K562 (cell line): Measurements from ENCODE around the gene GRIA3. TPM values are rescaled to one million over a fixed set of nuclear protein-coding genes. Genes with fewer than 3 reads are reported as not detected.

Experiments
- ATAC-seq: fragments of 200-7000 bp; cut with Tn5 transposase; 3 replicates; pipeline ENCODE4 v1.9.1; 2020; ENCODE audit warnings: moderate library complexity
- BruUV-seq: library from RNA; stranded (reverse); fragments of 400-500 nt; replicated peaks from 2 replicates; lab custom pipeline; 2021; lab: Mats Ljungman, UMichigan
- CTCF ChIA-PET: fragments of 300-600 bp; formaldehyde crosslinking; extraction: SDS; loops from one replicate; lab custom pipeline; 2021; ENCODE audit warnings: low intra/inter-chr PET ratio; lab: Yijun Ruan, JAX
- POLR2A ChIA-PET: fragments of 300-600, 350-650 bp; sonication (Branson Sonifier 250); formaldehyde crosslinking; extraction: SDS; loops from one replicate; lab custom pipeline; 2021; ENCODE audit warnings: antibody characterized with exemption, inconsistent platforms; lab: Yijun Ruan, JAX
- DNase-seq, 4 experiments: peaks; one replicate each; pipeline versions ENCODE4 v3.0.0 to v3.0.0-alpha.2; 2011 to 2018; ENCODE audit warnings: low spot score in 3 of 4, mixed read lengths in 3 of 4; ENCODE audit errors: extremely low read depth in 1 of 4
- FAIRE-seq: peaks from 2 replicates; lab custom pipeline; 2011; peaks lifted over from hg19 to GRCh38; lab: Jason Lieb, UNC
- H2AFZ ChIP-seq: 2 replicates; pipeline ENCODE4 v1.6.0; 2011; ENCODE audit warnings: low read depth, low read length, control low read depth, inconsistent platforms
- H3K27ac ChIP-seq: fragments of 200-600 bp; 3 replicates; pipeline ENCODE4 v1.8.0; 2011; ENCODE audit warnings: low read depth, mild to moderate bottlenecking, control low read depth, inconsistent platforms, low read length, moderate library complexity, mixed read lengths; ENCODE audit errors: extremely low read depth
- H3K27me3 ChIP-seq, 2 experiments: fragments of 300-600 bp in 1 of 2; 2 replicates in 1 of 2; 3 replicates in 1 of 2; pipeline versions ENCODE4 v1.6.0 to v1.8.0; 2011; ENCODE audit warnings: inconsistent platforms in 2 of 2, low read length in 2 of 2, mild to moderate bottlenecking in 1 of 2, mixed read lengths in 1 of 2, moderate library complexity in 1 of 2; ENCODE audit not compliant: control insufficient read depth in 2 of 2, insufficient read depth in 2 of 2
- H3K36me3 ChIP-seq: fragments of 300-600 bp; 3 replicates; pipeline ENCODE4 v1.8.0; 2011; ENCODE audit warnings: mild to moderate bottlenecking, low read length, inconsistent platforms; ENCODE audit not compliant: control insufficient read depth, insufficient read depth
- H3K4me1 ChIP-seq, 2 experiments: fragments of 200-600 bp in 1 of 2; replicated peaks in 1 of 2; 2 replicates in 1 of 2; 3 replicates in 1 of 2; pipeline versions ENCODE4 v1.5.1 to v1.8.0; 2011; ENCODE audit warnings: inconsistent platforms in 2 of 2, low read length in 2 of 2, mild to moderate bottlenecking in 1 of 2, mixed read lengths in 1 of 2, moderate library complexity in 1 of 2; ENCODE audit not compliant: control insufficient read depth in 2 of 2, insufficient read depth in 2 of 2
- H3K4me2 ChIP-seq: 2 replicates; pipeline ENCODE4 v1.6.1; 2011; ENCODE audit warnings: low read length, control low read depth, inconsistent platforms, mixed read lengths; ENCODE audit not compliant: insufficient read depth
- H3K4me3 ChIP-seq: fragments of 200-600 bp; sonication (generic), shearing (Covaris generic); 2 replicates; pipeline ENCODE4 v1.5.1; 2016; ENCODE audit warnings: control low read depth, inconsistent platforms
- H3K79me2 ChIP-seq: fragments of 200-600 bp; 3 replicates; pipeline ENCODE4 v1.8.0; 2011; ENCODE audit warnings: low read length, inconsistent platforms; ENCODE audit not compliant: control insufficient read depth, insufficient read depth
- H3K9ac ChIP-seq, 2 experiments: 2 replicates each; pipeline versions ENCODE4 v1.6.0 to v1.6.1; 2011; ENCODE audit warnings: low read depth in 2 of 2, low read length in 2 of 2, control low read depth in 1 of 2, inconsistent platforms in 1 of 2, mild to moderate bottlenecking in 1 of 2, mixed read lengths in 1 of 2; ENCODE audit not compliant: insufficient read depth in 1 of 2
- H3K9me1 ChIP-seq: one replicate; pipeline ENCODE4 v1.6.0; 2011; ENCODE audit warnings: inconsistent platforms, mild to moderate bottlenecking, low read length, moderate library complexity; ENCODE audit not compliant: control insufficient read depth, insufficient read depth
- H3K9me3 ChIP-seq: replicated peaks from 2 replicates; pipeline ENCODE4 v1.5.1; 2011; ENCODE audit warnings: low read depth, low read length, inconsistent platforms; ENCODE audit not compliant: control insufficient read depth, insufficient read depth
- H4K20me1 ChIP-seq: replicated peaks from 2 replicates; pipeline ENCODE4 v1.6.1; 2011; ENCODE audit warnings: low read length, inconsistent platforms, mixed read lengths; ENCODE audit not compliant: control insufficient read depth, insufficient read depth
- CBX5 ChIP-seq: IDR thresholded peaks from 2 replicates; pipeline ENCODE4 v1.6.1; 2014; ENCODE audit warnings: low read depth, borderline replicate concordance
- CXXC5 ChIP-seq: fragments of 250-450 bp; sonication (Bioruptor Pico); IDR thresholded peaks from 2 replicates; pipeline ENCODE4 v1.8.0; 2022; ENCODE audit warnings: inconsistent platforms, mild to moderate bottlenecking, moderate library complexity
- DMBX1 ChIP-seq: fragments of 250-450 bp; sonication (Bioruptor Pico); IDR thresholded peaks from 2 replicates; pipeline ENCODE4 v1.8.0; 2022; ENCODE audit warnings: inconsistent platforms, mild to moderate bottlenecking, moderate library complexity, borderline replicate concordance
- HNRNPL ChIP-seq: fragments of 200-400 bp; formaldehyde crosslinking; IDR thresholded peaks from 2 replicates; pipeline ENCODE4 v1.6.1; 2017; ENCODE audit warnings: low read depth, mild to moderate bottlenecking, low read length
- KLF13 ChIP-seq: fragments of 450-650 bp; IDR thresholded peaks from 2 replicates; pipeline ENCODE4 v1.6.1; 2016; ENCODE audit warnings: missing genetic modification characterization, low read depth, mild to moderate bottlenecking, missing compliant biosample characterization, moderate library complexity, borderline replicate concordance
- MITF ChIP-seq: IDR thresholded peaks from 2 replicates; pipeline ENCODE4 v1.6.1; 2014; ENCODE audit warnings: antibody characterized with exemption
- ZNF143 ChIP-seq: sonication (generic); formaldehyde crosslinking; IDR thresholded peaks from 2 replicates; pipeline ENCODE4 v1.9.0; 2022; ENCODE audit warnings: mild to moderate bottlenecking, missing genetic modification reagents
- WGBS: fragments of 100-300 bp; shearing (Covaris generic); methylation state at CpG from one replicate; pipeline ENCODE4 v1.1.6; 2016; ENCODE audit warnings: low coverage, mixed read lengths; ENCODE audit not compliant: insufficient coverage; ENCODE audit errors: missing lambda C conversion rate; 5-methylcytosine and 5-hydroxymethylcytosine counted together
- in situ Hi-C: fragments of 300-500 bp; cut with MboI; formaldehyde crosslinking; loops from 4 replicates; pipeline ENCODE4 v1.15.0; 2018; ENCODE audit warnings: inconsistent platforms, mixed read lengths
- intact Hi-C: fragments of 100-400 bp; cut with micrococcal nuclease; formaldehyde crosslinking; loops from 2 replicates; pipeline ENCODE4 v1.14.2; 2022
- polyA plus RNA-seq, 8 experiments: library from polyadenylated mRNA; depleted of rRNA in 4 of 8; stranded (reverse) in 5 of 8; unstranded in 3 of 8; fragments of >200 nt; fragmentation: Nextera tagmentation in 2 of 8; fragmentation: Illumina TruSeq in 1 of 8; extraction: Ambion mirVana in 2 of 8; extraction: Trizol in 1 of 8; gene quantifications; 2 replicates each; pipeline versions ENCODE4 v1.2.1 to v1.2.3, GENCODE V29; 2011 to 2014; ENCODE audit warnings: inconsistent platforms in 1 of 8, missing spikeins in 1 of 8
- total RNA-seq, 7 experiments: library from RNA; depleted of rRNA in 6 of 7; stranded (reverse); fragments of >200 nt in 6 of 7; fragmentation: Illumina TruSeq in 2 of 7; extraction: Trizol in 2 of 7; gene quantifications; 2 replicates each; pipeline versions ENCODE4 v1.2.1 to v1.2.3, GENCODE V29; 2011 to 2021; ENCODE audit warnings: low replicate concordance in 1 of 7

GRIA3 gene
- total and polyA plus RNA-seq, 9 of the 15 experiments (the other 6 are each of a cell fraction or from before 2014, with no cell fraction given), result 0.10 TPM; not detected in 8

DNA sequence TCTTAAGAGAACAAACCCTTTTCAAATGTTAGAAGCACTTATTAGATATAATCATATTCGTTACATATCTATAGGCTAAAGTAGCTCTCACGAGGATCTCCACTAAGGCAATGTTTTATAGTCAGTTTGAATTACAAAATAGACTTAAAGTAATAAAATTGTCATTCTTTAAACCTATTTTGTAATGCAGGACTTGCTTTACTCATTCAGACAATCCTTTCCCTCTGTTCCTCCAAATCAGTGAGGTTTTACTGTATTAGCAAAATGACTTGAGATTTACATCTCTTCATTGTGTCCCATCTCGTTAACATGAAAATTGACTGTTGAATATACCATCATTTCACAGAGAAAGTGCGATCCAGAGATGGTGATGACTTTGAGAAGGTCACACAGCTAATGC is 284.4 kb downstream of the GRIA3 start:
- no peak for TF ChIP-seq MITF
- no peak for TF ChIP-seq DMBX1 (CRISPR knock-in tag)
- no peak for TF ChIP-seq CBX5
- TF ChIP-seq ZNF143 (CRISPR knock-in tag), result no peak
- TF ChIP-seq CXXC5 (CRISPR knock-in tag), result no peak
- no peak for TF ChIP-seq HNRNPL
- TF ChIP-seq KLF13 (tag), result no peak
- DNase-seq, result no peak
- Histone ChIP-seq H3K4me2 (no peak overlapping the region), H4K20me1 (no peaks in the 10 kb centered on the region), H3K9me1 (no peaks in the 10 kb centered on the region), H3K27ac (no peak overlapping the region), H3K36me3 (no peaks in the 10 kb centered on the region), H3K4me1 (peaks cover 0 to 15% of the 10 kb centered on the region in 2 experiments; a peak in 2 of 5 replicates), H2AFZ (no peak overlapping the region), H3K9ac (no peak overlapping the region), H3K27me3 (no peaks in the 10 kb centered on the region), H3K4me3 (no peak overlapping the region), H3K9me3 (no peaks in the 10 kb centered on the region), H3K79me2 (no peaks in the 10 kb centered on the region)
- no TSS peak for BruUV-seq
- 4% methylated on average over 4 of the region's 4 CpGs for WGBS
- FAIRE-seq, result no peak
- in situ Hi-C loops (no loop called here), intact Hi-C loops (no loop called here)
- ATAC-seq, result no peak
- ChIA-PET CTCF (no interaction called here), POLR2A (no interaction called here)
